WTC11 (cell line): ENCODE results near the gene SMIM31. TPM values are rescaled to one million over a fixed set of nuclear protein-coding genes. Genes with fewer than 3 reads are reported as not detected.

Experiments used
- ATAC-seq: fragments of 200-7000 bp; cut with Tn5 transposase; 2 replicates; pipeline ENCODE4 v1.10.0; 2021; ENCODE audit warnings: mild to moderate bottlenecking, moderate library complexity
- CTCF ChIA-PET: fragments of 300-600 bp; sonication (Branson Sonifier 250); formaldehyde crosslinking; loops from one replicate; lab custom pipeline; 2021; ENCODE audit warnings: antibody characterized with exemption; lab: Charles Lee
- POLR2A ChIA-PET: fragments of 350-600 bp; sonication (Branson Sonifier 250); formaldehyde crosslinking; loops from one replicate; lab custom pipeline; 2021; ENCODE audit warnings: antibody characterized with exemption; lab: Charles Lee
- DNase-seq: peaks from one replicate; pipeline ENCODE4 v3.0.0; 2021; ENCODE audit warnings: low spot score
- H3K27ac Mint-ChIP-seq: 2 replicates; pipeline ENCODE4 v1.8.0; 2021; ENCODE audit warnings: mixed read lengths
- H3K27me3 Mint-ChIP-seq: 2 replicates; pipeline ENCODE4 v1.8.0; 2021; ENCODE audit warnings: low read depth, mild to moderate bottlenecking, moderate library complexity, mixed read lengths
- H3K36me3 Mint-ChIP-seq: 2 replicates; pipeline ENCODE4 v1.8.0; 2021; ENCODE audit warnings: mixed read lengths
- H3K4me1 Mint-ChIP-seq: 2 replicates; pipeline ENCODE4 v1.8.0; 2022; ENCODE audit warnings: mixed read lengths
- H3K4me3 Mint-ChIP-seq: 2 replicates; pipeline ENCODE4 v1.8.0; 2021; ENCODE audit warnings: mild to moderate bottlenecking, moderate library complexity, mixed read lengths
- H3K9me3 Mint-ChIP-seq: 2 replicates; pipeline ENCODE4 v1.8.0; 2021; ENCODE audit warnings: mixed read lengths
- EMX1 ChIP-seq: fragments of 250-450 bp; sonication (Bioruptor Pico); IDR thresholded peaks from 2 replicates; pipeline ENCODE4 v1.8.0; 2021; ENCODE audit warnings: mild to moderate bottlenecking
- FOXK1 ChIP-seq: sonication (generic); formaldehyde crosslinking; IDR thresholded peaks from 2 replicates; pipeline ENCODE4 v1.8.0; 2022; ENCODE audit warnings: mild to moderate bottlenecking, moderate library complexity, missing genetic modification reagents
- GRHL2 ChIP-seq: fragments of 250-450 bp; sonication (Bioruptor Pico); IDR thresholded peaks from 2 replicates; pipeline ENCODE4 v1.8.0; 2022; ENCODE audit warnings: mild to moderate bottlenecking, moderate library complexity; ENCODE audit not compliant: insufficient replicate concordance, severe bottlenecking
- IRF2 ChIP-seq: sonication (generic); formaldehyde crosslinking; IDR thresholded peaks from 2 replicates; pipeline ENCODE4 v1.8.0; 2022; ENCODE audit warnings: low read depth, missing genetic modification reagents, borderline replicate concordance
- JUN ChIP-seq: sonication (generic); formaldehyde crosslinking; IDR thresholded peaks from 2 replicates; pipeline ENCODE4 v1.8.0; 2023; ENCODE audit warnings: mild to moderate bottlenecking, missing genetic modification reagents
- SMAD3 ChIP-seq: sonication (generic); formaldehyde crosslinking; IDR thresholded peaks from 2 replicates; pipeline ENCODE4 v1.8.0; 2022; ENCODE audit warnings: missing genetic modification reagents, mild to moderate bottlenecking, borderline replicate concordance
- SMAD4 ChIP-seq: sonication (generic); formaldehyde crosslinking; IDR thresholded peaks from 2 replicates; pipeline ENCODE4 v1.8.0; 2022; ENCODE audit warnings: mild to moderate bottlenecking, missing genetic modification reagents
- SP1 ChIP-seq: sonication (generic); formaldehyde crosslinking; conservative IDR thresholded peaks from 2 replicates; pipeline ENCODE4 v1.8.1; 2022; ENCODE audit warnings: missing genetic modification reagents
- total RNA-seq: library from RNA; stranded (reverse); gene quantifications from 3 replicates; pipeline ENCODE4 v1.2.3, GENCODE V29; 2021
- TF ChIP-seq, protein P1 (sequence below): fragments of 250-450 bp; sonication (Bioruptor Pico); IDR thresholded peaks from 2 replicates; pipeline ENCODE4 v1.8.0; 2021; ENCODE audit warnings: mild to moderate bottlenecking
- TF ChIP-seq, protein P2 (sequence below): sonication (generic); formaldehyde crosslinking; IDR thresholded peaks from 2 replicates; pipeline ENCODE4 v1.8.0; 2022; ENCODE audit warnings: missing genetic modification reagents
- TF ChIP-seq, protein P3 (sequence below): sonication (generic); formaldehyde crosslinking; IDR thresholded peaks from 2 replicates; pipeline ENCODE4 v1.8.0; 2023; ENCODE audit warnings: missing genetic modification reagents, mild to moderate bottlenecking, borderline replicate concordance
- TF ChIP-seq, protein P4 (sequence below): sonication (generic); formaldehyde crosslinking; IDR thresholded peaks from 2 replicates; pipeline ENCODE4 v1.8.1; 2023; ENCODE audit warnings: mild to moderate bottlenecking, missing genetic modification reagents, borderline replicate concordance
- TF ChIP-seq, protein P5 (sequence below): sonication (generic); formaldehyde crosslinking; conservative IDR thresholded peaks from 2 replicates; pipeline ENCODE4 v1.8.1; 2022; ENCODE audit warnings: mild to moderate bottlenecking, missing genetic modification reagents

The SMIM31 gene
- total RNA-seq, 1 experiment from 2014 or later: not detected

DNA sequence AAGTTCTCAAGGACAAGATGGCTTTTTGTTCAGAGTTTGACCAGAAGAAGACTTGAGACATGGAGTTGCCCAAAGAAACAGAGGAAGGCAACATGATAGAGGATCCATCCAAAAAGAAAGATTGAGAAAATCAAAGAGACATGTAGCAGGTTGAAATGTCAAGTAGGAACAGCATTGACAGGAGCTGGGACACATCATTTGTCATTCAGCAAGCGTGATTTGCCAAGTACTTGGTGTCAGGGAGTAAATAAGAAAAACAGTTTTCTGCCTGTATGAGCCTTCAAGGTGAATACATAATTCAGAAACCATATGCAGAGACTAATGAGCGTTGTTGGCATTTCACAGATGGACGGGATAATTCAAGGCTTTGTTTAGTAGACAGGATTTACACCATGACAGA is 11.2 kb downstream of the SMIM31 start:
- ChIA-PET POLR2A (no interaction called here), CTCF (no interaction called here)
- no peaks in the 10 kb centered on the region for H3K9me3 Mint-ChIP-seq
- no peak for TF ChIP-seq IRF2 (CRISPR knock-in tag)
- TF ChIP-seq, protein P1, sequence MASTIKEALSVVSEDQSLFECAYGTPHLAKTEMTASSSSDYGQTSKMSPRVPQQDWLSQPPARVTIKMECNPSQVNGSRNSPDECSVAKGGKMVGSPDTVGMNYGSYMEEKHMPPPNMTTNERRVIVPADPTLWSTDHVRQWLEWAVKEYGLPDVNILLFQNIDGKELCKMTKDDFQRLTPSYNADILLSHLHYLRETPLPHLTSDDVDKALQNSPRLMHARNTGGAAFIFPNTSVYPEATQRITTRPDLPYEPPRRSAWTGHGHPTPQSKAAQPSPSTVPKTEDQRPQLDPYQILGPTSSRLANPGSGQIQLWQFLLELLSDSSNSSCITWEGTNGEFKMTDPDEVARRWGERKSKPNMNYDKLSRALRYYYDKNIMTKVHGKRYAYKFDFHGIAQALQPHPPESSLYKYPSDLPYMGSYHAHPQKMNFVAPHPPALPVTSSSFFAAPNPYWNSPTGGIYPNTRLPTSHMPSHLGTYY (CRISPR knock-in tag): no peak
- no peak for TF ChIP-seq FOXK1 (CRISPR knock-in tag)
- TF ChIP-seq, protein P2, sequence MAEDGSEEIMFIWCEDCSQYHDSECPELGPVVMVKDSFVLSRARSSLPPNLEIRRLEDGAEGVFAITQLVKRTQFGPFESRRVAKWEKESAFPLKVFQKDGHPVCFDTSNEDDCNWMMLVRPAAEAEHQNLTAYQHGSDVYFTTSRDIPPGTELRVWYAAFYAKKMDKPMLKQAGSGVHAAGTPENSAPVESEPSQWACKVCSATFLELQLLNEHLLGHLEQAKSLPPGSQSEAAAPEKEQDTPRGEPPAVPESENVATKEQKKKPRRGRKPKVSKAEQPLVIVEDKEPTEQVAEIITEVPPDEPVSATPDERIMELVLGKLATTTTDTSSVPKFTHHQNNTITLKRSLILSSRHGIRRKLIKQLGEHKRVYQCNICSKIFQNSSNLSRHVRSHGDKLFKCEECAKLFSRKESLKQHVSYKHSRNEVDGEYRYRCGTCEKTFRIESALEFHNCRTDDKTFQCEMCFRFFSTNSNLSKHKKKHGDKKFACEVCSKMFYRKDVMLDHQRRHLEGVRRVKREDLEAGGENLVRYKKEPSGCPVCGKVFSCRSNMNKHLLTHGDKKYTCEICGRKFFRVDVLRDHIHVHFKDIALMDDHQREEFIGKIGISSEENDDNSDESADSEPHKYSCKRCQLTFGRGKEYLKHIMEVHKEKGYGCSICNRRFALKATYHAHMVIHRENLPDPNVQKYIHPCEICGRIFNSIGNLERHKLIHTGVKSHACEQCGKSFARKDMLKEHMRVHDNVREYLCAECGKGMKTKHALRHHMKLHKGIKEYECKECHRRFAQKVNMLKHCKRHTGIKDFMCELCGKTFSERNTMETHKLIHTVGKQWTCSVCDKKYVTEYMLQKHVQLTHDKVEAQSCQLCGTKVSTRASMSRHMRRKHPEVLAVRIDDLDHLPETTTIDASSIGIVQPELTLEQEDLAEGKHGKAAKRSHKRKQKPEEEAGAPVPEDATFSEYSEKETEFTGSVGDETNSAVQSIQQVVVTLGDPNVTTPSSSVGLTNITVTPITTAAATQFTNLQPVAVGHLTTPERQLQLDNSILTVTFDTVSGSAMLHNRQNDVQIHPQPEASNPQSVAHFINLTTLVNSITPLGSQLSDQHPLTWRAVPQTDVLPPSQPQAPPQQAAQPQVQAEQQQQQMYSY (CRISPR knock-in tag): no peak
- TF ChIP-seq, protein P3, sequence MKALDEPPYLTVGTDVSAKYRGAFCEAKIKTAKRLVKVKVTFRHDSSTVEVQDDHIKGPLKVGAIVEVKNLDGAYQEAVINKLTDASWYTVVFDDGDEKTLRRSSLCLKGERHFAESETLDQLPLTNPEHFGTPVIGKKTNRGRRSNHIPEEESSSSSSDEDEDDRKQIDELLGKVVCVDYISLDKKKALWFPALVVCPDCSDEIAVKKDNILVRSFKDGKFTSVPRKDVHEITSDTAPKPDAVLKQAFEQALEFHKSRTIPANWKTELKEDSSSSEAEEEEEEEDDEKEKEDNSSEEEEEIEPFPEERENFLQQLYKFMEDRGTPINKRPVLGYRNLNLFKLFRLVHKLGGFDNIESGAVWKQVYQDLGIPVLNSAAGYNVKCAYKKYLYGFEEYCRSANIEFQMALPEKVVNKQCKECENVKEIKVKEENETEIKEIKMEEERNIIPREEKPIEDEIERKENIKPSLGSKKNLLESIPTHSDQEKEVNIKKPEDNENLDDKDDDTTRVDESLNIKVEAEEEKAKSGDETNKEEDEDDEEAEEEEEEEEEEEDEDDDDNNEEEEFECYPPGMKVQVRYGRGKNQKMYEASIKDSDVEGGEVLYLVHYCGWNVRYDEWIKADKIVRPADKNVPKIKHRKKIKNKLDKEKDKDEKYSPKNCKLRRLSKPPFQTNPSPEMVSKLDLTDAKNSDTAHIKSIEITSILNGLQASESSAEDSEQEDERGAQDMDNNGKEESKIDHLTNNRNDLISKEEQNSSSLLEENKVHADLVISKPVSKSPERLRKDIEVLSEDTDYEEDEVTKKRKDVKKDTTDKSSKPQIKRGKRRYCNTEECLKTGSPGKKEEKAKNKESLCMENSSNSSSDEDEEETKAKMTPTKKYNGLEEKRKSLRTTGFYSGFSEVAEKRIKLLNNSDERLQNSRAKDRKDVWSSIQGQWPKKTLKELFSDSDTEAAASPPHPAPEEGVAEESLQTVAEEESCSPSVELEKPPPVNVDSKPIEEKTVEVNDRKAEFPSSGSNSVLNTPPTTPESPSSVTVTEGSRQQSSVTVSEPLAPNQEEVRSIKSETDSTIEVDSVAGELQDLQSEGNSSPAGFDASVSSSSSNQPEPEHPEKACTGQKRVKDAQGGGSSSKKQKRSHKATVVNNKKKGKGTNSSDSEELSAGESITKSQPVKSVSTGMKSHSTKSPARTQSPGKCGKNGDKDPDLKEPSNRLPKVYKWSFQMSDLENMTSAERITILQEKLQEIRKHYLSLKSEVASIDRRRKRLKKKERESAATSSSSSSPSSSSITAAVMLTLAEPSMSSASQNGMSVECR (CRISPR knock-in tag): no peak
- TF ChIP-seq SMAD3 (CRISPR knock-in tag): no peak
- no peak for TF ChIP-seq JUN
- TF ChIP-seq, protein P4, sequence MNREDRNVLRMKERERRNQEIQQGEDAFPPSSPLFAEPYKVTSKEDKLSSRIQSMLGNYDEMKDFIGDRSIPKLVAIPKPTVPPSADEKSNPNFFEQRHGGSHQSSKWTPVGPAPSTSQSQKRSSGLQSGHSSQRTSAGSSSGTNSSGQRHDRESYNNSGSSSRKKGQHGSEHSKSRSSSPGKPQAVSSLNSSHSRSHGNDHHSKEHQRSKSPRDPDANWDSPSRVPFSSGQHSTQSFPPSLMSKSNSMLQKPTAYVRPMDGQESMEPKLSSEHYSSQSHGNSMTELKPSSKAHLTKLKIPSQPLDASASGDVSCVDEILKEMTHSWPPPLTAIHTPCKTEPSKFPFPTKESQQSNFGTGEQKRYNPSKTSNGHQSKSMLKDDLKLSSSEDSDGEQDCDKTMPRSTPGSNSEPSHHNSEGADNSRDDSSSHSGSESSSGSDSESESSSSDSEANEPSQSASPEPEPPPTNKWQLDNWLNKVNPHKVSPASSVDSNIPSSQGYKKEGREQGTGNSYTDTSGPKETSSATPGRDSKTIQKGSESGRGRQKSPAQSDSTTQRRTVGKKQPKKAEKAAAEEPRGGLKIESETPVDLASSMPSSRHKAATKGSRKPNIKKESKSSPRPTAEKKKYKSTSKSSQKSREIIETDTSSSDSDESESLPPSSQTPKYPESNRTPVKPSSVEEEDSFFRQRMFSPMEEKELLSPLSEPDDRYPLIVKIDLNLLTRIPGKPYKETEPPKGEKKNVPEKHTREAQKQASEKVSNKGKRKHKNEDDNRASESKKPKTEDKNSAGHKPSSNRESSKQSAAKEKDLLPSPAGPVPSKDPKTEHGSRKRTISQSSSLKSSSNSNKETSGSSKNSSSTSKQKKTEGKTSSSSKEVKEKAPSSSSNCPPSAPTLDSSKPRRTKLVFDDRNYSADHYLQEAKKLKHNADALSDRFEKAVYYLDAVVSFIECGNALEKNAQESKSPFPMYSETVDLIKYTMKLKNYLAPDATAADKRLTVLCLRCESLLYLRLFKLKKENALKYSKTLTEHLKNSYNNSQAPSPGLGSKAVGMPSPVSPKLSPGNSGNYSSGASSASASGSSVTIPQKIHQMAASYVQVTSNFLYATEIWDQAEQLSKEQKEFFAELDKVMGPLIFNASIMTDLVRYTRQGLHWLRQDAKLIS: no peak
- no peak for TF ChIP-seq GRHL2 (CRISPR knock-in tag)
- TF ChIP-seq, protein P5, sequence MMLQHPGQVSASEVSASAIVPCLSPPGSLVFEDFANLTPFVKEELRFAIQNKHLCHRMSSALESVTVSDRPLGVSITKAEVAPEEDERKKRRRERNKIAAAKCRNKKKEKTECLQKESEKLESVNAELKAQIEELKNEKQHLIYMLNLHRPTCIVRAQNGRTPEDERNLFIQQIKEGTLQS (CRISPR knock-in tag): no peak
- TF ChIP-seq SMAD4 (CRISPR knock-in tag): no peak
- no peak for TF ChIP-seq SP1 (CRISPR knock-in tag)
- TF ChIP-seq EMX1 (CRISPR knock-in tag): no peak
- no peaks in the 10 kb centered on the region for H3K27me3 Mint-ChIP-seq
- no peaks in the 10 kb centered on the region for H3K36me3 Mint-ChIP-seq
- no peak overlapping the region for H3K4me3 Mint-ChIP-seq
- peaks cover 5% of the 10 kb centered on the region; the same call in 1 of the 2 replicates for H3K4me1 Mint-ChIP-seq
- ATAC-seq (no peak), DNase-seq (no peak)
- no peak overlapping the region for H3K27ac Mint-ChIP-seq
